Neural progenitor cell (in vitro differentiated cells): Measurements from ENCODE around the gene OR6X1.

Experiments used
- CTCF ChIP-seq: fragments of 200-600 bp; sonication (generic); IDR thresholded peaks from 2 replicates; pipeline ENCODE4 v1.5.1; 2017; ENCODE audit warnings: antibody characterized with exemption, mild to moderate bottlenecking
- EZH2 ChIP-seq: fragments of 200-600 bp; sonication (generic); IDR thresholded peaks from 2 replicates; pipeline ENCODE4 v1.6.1; 2017; ENCODE audit warnings: antibody characterized with exemption, mild to moderate bottlenecking, moderate library complexity
- EZH2phosphoT487 ChIP-seq: fragments of 200-600 bp; sonication (generic); IDR thresholded peaks from 2 replicates; pipeline ENCODE4 v1.6.1; 2017; ENCODE audit warnings: antibody characterized with exemption

GRCh38 chr11:123773959-123774358, 19.6 kb upstream of the OR6X1 start:
- TF ChIP-seq CTCF (no peak), EZH2 (no peak), EZH2phosphoT487 (no peak)
